Measurements from ENCODE around the gene CTNND1.

DNA sequence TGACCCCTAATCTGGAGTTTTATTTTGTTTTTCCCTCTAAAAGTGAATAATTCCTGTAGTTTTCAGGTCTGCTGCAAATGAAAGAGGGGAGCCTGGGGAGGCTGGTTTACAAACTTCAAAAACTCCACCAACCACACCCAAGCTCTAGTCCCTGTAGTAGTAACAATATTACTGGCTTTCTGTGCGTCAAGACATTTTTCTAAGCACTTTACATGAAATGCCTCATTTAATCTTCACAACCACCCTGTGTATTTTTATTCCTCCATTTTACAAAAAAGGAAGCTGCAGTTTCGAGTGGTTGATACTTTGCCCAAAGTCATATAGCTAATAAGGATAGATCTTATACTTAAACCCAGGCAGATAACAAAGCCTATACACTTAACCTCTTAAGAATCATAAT is 23.5 kb downstream of the CTNND1 start:
- TF ChIP-seq POLR2A (IDR thresholded peaks at IDR 0.05; ENCODE audit: low read depth, low read length), result no peak
- TF ChIP-seq POLR2AphosphoS5 (IDR thresholded peaks at IDR 0.05; ENCODE audit: low read depth, low read length), result no peak
- no peak for TF ChIP-seq TAF1 (IDR thresholded peaks at IDR 0.05; ENCODE audit: borderline replicate concordance, low read depth, low read length)
